GM20000 (cell line): ENCODE data around the gene NKAIN1.

Source experiments
- DNase-seq: peaks from one replicate; pipeline ENCODE4 v3.0.0; 2012; ENCODE audit warnings: low spot score
- CTCF ChIP-seq: IDR thresholded peaks from 2 replicates; pipeline ENCODE4 v1.5.1; 2012; ENCODE audit warnings: mild to moderate bottlenecking, control low read depth; ENCODE audit errors: extremely low read depth, missing control alignments

The NKAIN1 gene

GRCh38 chr1:31161571-31161970 lies 78.1 kb downstream of the NKAIN1 start:
- DNase-seq = no peak

GRCh38 chr1:31159869-31160611 lies 79.6 kb downstream of the NKAIN1 start:
- DNase-seq = no peak

More at GRCh38 chr1:31161571-31161970, 78.1 kb downstream of the NKAIN1 start:
- TF ChIP-seq CTCF = no peak

GRCh38 chr1:31159323-31159722 lies 80.4 kb downstream of the NKAIN1 start:
- DNase-seq = no peak
- TF ChIP-seq CTCF = no peak

More at GRCh38 chr1:31159869-31160611, 79.6 kb downstream of the NKAIN1 start:
- TF ChIP-seq CTCF = no peak

- TF ChIP-seq CTCF = no peak
- DNase-seq = peak; percentile 85
These were observed 84.4 kb downstream of the NKAIN1 start for GRCh38 chr1:31155216-31155806.

- DNase-seq = peak; percentile 96
- no peak for TF ChIP-seq CTCF
These were observed 85.0 kb downstream of the NKAIN1 start for GRCh38 chr1:31154632-31155215.

GRCh38 chr1:31154000-31154631 lies 85.6 kb downstream of the NKAIN1 start:
- TF ChIP-seq CTCF = no peak
- DNase-seq = no peak

GRCh38 chr1:31153423-31153822 lies 86.3 kb downstream of the NKAIN1 start:
- TF ChIP-seq CTCF = no peak
- DNase-seq = no peak
